DOHH2 (cell line): Measurements from ENCODE around the gene COLEC11.

Source experiments
- EZH2phosphoT487 ChIP-seq: fragments of 200-600 bp; sonication (generic); IDR thresholded peaks from 2 replicates; pipeline ENCODE4 v1.6.1; 2017; ENCODE audit warnings: borderline replicate concordance, mild to moderate bottlenecking, antibody characterized with exemption, low read length, moderate library complexity, mixed read lengths
- TF ChIP-seq, protein P1 (sequence below): fragments of 200-600 bp; sonication (generic); IDR thresholded peaks from one replicate; pipeline ENCODE4 v1.5.1; 2014; ENCODE audit warnings: antibody characterized with exemption, mild to moderate bottlenecking, low read depth, low read length; ENCODE audit not compliant: poor library complexity, severe bottlenecking

DNA sequence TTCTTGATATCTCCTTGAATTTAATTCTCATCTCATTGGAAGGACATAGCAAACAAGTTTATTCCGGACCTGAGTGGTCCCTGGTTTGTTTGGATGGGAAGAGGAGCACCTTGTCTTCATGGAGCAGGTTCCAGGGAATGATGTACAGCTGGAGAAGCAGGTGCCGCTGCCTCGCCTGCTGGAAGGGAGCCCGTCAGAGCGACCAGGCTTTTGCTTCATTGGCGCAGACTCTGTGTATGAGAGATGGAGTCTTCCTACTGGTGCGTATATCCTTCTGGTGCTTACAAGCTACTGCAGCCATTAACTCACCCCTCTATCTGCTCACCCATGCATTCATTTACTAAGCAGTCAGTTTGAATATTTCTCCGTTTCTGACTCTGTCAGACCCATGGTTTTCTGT lies 51.5 kb downstream of the COLEC11 start:
- TF ChIP-seq, protein P1, sequence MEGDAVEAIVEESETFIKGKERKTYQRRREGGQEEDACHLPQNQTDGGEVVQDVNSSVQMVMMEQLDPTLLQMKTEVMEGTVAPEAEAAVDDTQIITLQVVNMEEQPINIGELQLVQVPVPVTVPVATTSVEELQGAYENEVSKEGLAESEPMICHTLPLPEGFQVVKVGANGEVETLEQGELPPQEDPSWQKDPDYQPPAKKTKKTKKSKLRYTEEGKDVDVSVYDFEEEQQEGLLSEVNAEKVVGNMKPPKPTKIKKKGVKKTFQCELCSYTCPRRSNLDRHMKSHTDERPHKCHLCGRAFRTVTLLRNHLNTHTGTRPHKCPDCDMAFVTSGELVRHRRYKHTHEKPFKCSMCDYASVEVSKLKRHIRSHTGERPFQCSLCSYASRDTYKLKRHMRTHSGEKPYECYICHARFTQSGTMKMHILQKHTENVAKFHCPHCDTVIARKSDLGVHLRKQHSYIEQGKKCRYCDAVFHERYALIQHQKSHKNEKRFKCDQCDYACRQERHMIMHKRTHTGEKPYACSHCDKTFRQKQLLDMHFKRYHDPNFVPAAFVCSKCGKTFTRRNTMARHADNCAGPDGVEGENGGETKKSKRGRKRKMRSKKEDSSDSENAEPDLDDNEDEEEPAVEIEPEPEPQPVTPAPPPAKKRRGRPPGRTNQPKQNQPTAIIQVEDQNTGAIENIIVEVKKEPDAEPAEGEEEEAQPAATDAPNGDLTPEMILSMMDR: no peak
- TF ChIP-seq EZH2phosphoT487: no peak
